Measurements from ENCODE around the gene HCFC2. TPM values are rescaled to one million over a fixed set of nuclear protein-coding genes. Genes with fewer than 3 reads are reported as not detected.

HCFC2 gene
- total RNA-seq, 2 experiments from 2014 or later = 6.4 to 6.5 TPM

DNA sequence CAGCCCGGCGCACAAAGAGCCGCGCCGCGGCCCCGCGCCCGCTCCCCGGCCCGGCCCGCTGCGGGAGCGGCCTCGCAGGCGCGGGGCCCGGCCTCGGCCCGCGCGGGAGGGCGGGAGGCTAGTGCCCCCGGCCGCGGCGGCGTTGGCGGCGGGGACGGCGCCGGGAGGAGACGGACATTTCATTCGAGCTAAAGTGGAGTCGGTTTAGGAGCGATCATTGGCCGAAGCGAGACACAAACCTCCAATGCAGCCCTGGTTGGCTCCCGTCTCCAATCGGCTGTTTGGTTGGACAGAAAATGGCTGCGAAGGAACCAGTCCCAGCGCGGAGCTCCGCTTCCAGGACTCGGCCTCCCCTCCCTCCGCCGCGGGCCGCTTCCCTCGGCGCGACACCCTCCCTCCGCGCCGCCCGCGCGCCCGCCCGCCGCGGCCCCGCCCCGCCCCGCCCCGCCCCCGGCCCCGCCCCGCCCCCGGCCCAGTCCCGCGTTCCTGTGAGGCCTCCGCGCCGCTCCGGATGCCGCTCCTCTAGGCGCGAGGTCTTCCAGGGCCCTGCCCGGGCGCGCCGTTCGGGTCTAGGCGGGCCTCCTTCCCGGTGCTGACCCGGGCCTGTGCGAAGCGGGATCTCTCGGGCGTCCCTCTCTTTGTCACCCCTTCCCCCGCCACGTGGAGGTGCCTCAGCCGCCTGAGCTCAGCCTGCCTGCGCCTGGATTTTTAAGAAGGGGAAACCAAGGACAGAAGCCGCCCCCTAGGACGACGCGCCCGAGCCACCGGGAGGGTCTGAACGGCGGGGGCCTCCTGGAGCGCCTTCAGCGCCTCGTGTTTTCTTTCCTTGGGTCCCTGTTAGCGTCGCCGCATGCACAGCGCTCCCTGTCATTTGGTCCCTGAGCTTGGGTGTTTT, 73.8 kb downstream of the HCFC2 start, which contains the start of gene NFYB:
Gene NFYB, minus strand, starts transcription at position 309 of the 895 bp plus-strand sequence. CDS start 2,757 bp downstream, outside the sequence.
- H3K27me3 Mint-ChIP-seq = no peaks in the 10 kb centered on the region
- ATAC-seq (peak; percentile 98), DNase-seq (peak; percentile 95)
- H3K4me1 Mint-ChIP-seq = peaks cover 19% of the 10 kb centered on the region
- CTCF ChIA-PET = interaction anchor here (0.6 to 1.3 kb wide), 4 partner anchors 62 to 228 kb away, joined by 3 to 7 read pairs (median 3); no protein-coding TSS in a partner anchor
- H3K27ac Mint-ChIP-seq = peak within 1 kb of the TSS; percentile 90
- intact Hi-C loops (cut with DNase I, micrococcal nuclease) = loop anchor here (1.0 to 5.0 kb wide), 15 partner anchors 74 to 1194 kb away; partner anchors contain the start of genes EID3 (in 2 of the 2), TDG (in 2 of the 2), TXNRD1 (in 2 of the 2) and APPL2 (in 1 of the 2)
- no peaks in the 10 kb centered on the region for H3K36me3 Mint-ChIP-seq (ENCODE audit: low read depth)
- POLR2A ChIA-PET = interaction anchor here (0.8 to 1.7 kb wide), 7 partner anchors 74 to 296 kb away, joined by 3 to 10 read pairs (median 5); partner anchors contain the start of genes HCFC2, HSP90B1 and TDG
- no peaks in the 10 kb centered on the region for H3K9me3 Mint-ChIP-seq (ENCODE audit: low read depth)
- peak within 1 kb of the TSS; percentile 83 for H3K4me3 Mint-ChIP-seq

GRCh38 chr12:104138797-104139152, 74.4 kb downstream of the HCFC2 start:
- Mint-ChIP-seq H3K9me3 (ENCODE audit: low read depth) (no peaks in the 10 kb centered on the region), H3K27me3 (peaks cover 3% of the 10 kb centered on the region), H3K4me1 (peaks cover 19% of the 10 kb centered on the region), H3K36me3 (ENCODE audit: low read depth) (no peaks in the 10 kb centered on the region), H3K27ac (peak overlapping the region; percentile 7), H3K4me3 (peak overlapping the region; percentile 35)
- DNase-seq = no peak
- ChIA-PET CTCF (interaction anchor here (0.6 to 1.3 kb wide), 3 partner anchors 62 to 149 kb away, joined by 3 to 7 read pairs (median 3); no protein-coding TSS in a partner anchor), POLR2A (interaction anchor here (0.7 to 1.7 kb wide), 4 partner anchors 57 to 297 kb away, joined by 4 to 10 read pairs (median 8); partner anchors contain the start of gene HCFC2)
- no peak for ATAC-seq
- intact Hi-C loops (cut with DNase I, micrococcal nuclease) = loop anchor here (1.0 to 5.0 kb wide), 15 partner anchors 74 to 1194 kb away; partner anchors contain the start of genes EID3 (in 2 of the 2), TDG (in 2 of the 2), TXNRD1 (in 2 of the 2) and APPL2 (in 1 of the 2)

DNA sequence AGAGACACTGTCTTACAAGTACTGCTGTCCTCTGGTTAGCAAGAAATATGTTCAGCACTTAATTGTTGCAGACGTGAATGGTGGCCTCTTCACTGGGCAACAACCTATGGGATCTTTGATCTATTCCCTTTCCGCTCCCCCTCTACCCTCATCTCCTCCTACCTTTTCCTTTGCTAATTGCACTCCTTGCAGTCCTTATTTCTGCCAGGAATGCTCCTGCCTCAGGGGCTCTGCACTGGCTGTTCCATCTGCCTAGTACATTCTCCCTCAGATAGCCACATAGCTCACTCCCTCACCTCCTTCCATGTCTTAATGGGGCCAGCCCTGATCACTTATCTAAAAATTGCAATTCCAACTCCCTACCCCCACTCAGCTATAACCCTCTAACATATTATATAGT, 78.2 kb downstream of the HCFC2 start:
- peaks cover 6% of the 10 kb centered on the region for H3K4me1 Mint-ChIP-seq
- POLR2A ChIA-PET = interaction anchor here (0.5 kb wide), 1 partner anchor 176 kb away, joined by 3 read pairs; no protein-coding TSS in a partner anchor
- H3K27me3 Mint-ChIP-seq = peaks cover 5% of the 10 kb centered on the region
- no peak overlapping the region for H3K27ac Mint-ChIP-seq
- no peaks in the 10 kb centered on the region for H3K36me3 Mint-ChIP-seq (ENCODE audit: low read depth)
- intact Hi-C loops (cut with DNase I, micrococcal nuclease) = loop anchor here in 1 of 2 experiments (5.0 kb wide), 1 partner anchor 550 kb away; no protein-coding TSS in a partner anchor
- DNase-seq (no peak), ATAC-seq (no peak)
- no peak overlapping the region for H3K4me3 Mint-ChIP-seq
- no peaks in the 10 kb centered on the region for H3K9me3 Mint-ChIP-seq (ENCODE audit: low read depth)
- CTCF ChIA-PET = interaction anchor here (0.6 kb wide), 1 partner anchor 64 kb away, joined by 3 read pairs; no protein-coding TSS in a partner anchor

GRCh38 chr12:104143002-104143401, 78.7 kb downstream of the HCFC2 start:
- intact Hi-C loops (cut with DNase I, micrococcal nuclease) = loop anchor here in 1 of 2 experiments (5.0 kb wide), 1 partner anchor 549 kb away; no protein-coding TSS in a partner anchor
- H3K36me3 Mint-ChIP-seq (ENCODE audit: low read depth) = no peaks in the 10 kb centered on the region
- no peaks in the 10 kb centered on the region for H3K9me3 Mint-ChIP-seq (ENCODE audit: low read depth)
- peaks cover 5% of the 10 kb centered on the region for H3K27me3 Mint-ChIP-seq
- no peak overlapping the region for H3K27ac Mint-ChIP-seq
- DNase-seq (no peak), ATAC-seq (no peak)
- no peak overlapping the region for H3K4me3 Mint-ChIP-seq
- H3K4me1 Mint-ChIP-seq = peaks cover 6% of the 10 kb centered on the region
- POLR2A ChIA-PET = no interaction called here
- CTCF ChIA-PET = interaction anchor here (1.4 kb wide), 1 partner anchor 34 kb away, joined by 10 read pairs; no protein-coding TSS in a partner anchor

DNA sequence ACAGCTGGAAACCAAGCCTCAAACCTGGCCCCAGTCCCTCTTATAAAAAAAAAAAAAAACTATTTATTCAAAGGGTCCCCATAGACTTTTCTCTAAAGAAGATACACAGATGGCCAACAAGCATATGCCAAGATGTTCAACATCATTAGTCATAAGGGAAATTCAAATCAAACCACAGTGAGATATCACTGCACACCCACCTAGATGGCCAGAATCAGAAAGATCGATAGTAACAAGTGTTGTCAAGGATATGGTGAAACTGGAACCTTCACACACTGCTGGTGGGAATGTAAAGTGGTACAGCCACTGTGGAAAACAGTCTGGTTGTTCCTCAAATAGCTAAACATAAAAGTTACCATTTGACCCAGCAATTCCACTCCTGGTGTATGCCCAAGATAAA, 79.6 kb downstream of the HCFC2 start:
- POLR2A ChIA-PET = interaction anchor here (0.5 kb wide), 1 partner anchor 637 kb away, joined by 3 read pairs; no protein-coding TSS in a partner anchor
- no peak overlapping the region for H3K4me3 Mint-ChIP-seq
- H3K36me3 Mint-ChIP-seq (ENCODE audit: low read depth) = no peaks in the 10 kb centered on the region
- intact Hi-C loops (cut with DNase I, micrococcal nuclease) = loop anchor here in 1 of 2 experiments (5.0 kb wide), 1 partner anchor 548 kb away; no protein-coding TSS in a partner anchor
- CTCF ChIA-PET = interaction anchor here (0.8 to 1.4 kb wide), 3 partner anchors 17 to 35 kb away, joined by 3 to 10 read pairs (median 3); no protein-coding TSS in a partner anchor
- DNase-seq (no peak), ATAC-seq (peak; percentile 30)
- peaks cover 5% of the 10 kb centered on the region for H3K27me3 Mint-ChIP-seq
- H3K27ac Mint-ChIP-seq = no peak overlapping the region
- H3K4me1 Mint-ChIP-seq = peaks cover 3% of the 10 kb centered on the region
- no peaks in the 10 kb centered on the region for H3K9me3 Mint-ChIP-seq (ENCODE audit: low read depth)

- Mint-ChIP-seq H3K4me1 (no peaks in the 10 kb centered on the region), H3K4me3 (no peak overlapping the region), H3K36me3 (ENCODE audit: low read depth) (no peaks in the 10 kb centered on the region), H3K27me3 (peaks cover 5% of the 10 kb centered on the region), H3K9me3 (ENCODE audit: low read depth) (no peaks in the 10 kb centered on the region), H3K27ac (no peak overlapping the region)
- intact Hi-C loops (cut with DNase I, micrococcal nuclease) = loop anchor here in 1 of 2 experiments (5.0 kb wide), 1 partner anchor 50 kb away; no protein-coding TSS in a partner anchor
- ChIA-PET POLR2A (no interaction called here), CTCF (interaction anchor here (1.0 kb wide), 1 partner anchor 10 kb away, joined by 3 read pairs; no protein-coding TSS in a partner anchor)
- DNase-seq (no peak), ATAC-seq (no peak)
Measured at GRCh38 chr12:104147346-104147745, 83.0 kb downstream of the HCFC2 start.

GRCh38 chr12:104150416-104150815, 86.1 kb downstream of the HCFC2 start:
- H3K4me1 Mint-ChIP-seq = no peaks in the 10 kb centered on the region
- DNase-seq (no peak), ATAC-seq (no peak)
- no peak overlapping the region for H3K27ac Mint-ChIP-seq
- no peaks in the 10 kb centered on the region for H3K36me3 Mint-ChIP-seq (ENCODE audit: low read depth)
- intact Hi-C loops (cut with DNase I, micrococcal nuclease) = no loop called here
- no peaks in the 10 kb centered on the region for H3K9me3 Mint-ChIP-seq (ENCODE audit: low read depth)
- no peaks in the 10 kb centered on the region for H3K27me3 Mint-ChIP-seq
- POLR2A ChIA-PET = no interaction called here
- no peak overlapping the region for H3K4me3 Mint-ChIP-seq
- CTCF ChIA-PET = interaction anchor here (0.6 kb wide), 1 partner anchor 22 kb away, joined by 3 read pairs; no protein-coding TSS in a partner anchor

- ATAC-seq (no peak), DNase-seq (no peak)
- no peaks in the 10 kb centered on the region for H3K36me3 Mint-ChIP-seq (ENCODE audit: low read depth)
- H3K27ac Mint-ChIP-seq = no peak overlapping the region
- CTCF ChIA-PET = no interaction called here
- H3K4me3 Mint-ChIP-seq = no peak overlapping the region
- intact Hi-C loops (cut with DNase I, micrococcal nuclease) = no loop called here
- H3K27me3 Mint-ChIP-seq = no peaks in the 10 kb centered on the region
- POLR2A ChIA-PET = no interaction called here
- H3K9me3 Mint-ChIP-seq (ENCODE audit: low read depth) = no peaks in the 10 kb centered on the region
- no peaks in the 10 kb centered on the region for H3K4me1 Mint-ChIP-seq
Measured at GRCh38 chr12:104152685-104153241, 88.4 kb downstream of the HCFC2 start.

DNA sequence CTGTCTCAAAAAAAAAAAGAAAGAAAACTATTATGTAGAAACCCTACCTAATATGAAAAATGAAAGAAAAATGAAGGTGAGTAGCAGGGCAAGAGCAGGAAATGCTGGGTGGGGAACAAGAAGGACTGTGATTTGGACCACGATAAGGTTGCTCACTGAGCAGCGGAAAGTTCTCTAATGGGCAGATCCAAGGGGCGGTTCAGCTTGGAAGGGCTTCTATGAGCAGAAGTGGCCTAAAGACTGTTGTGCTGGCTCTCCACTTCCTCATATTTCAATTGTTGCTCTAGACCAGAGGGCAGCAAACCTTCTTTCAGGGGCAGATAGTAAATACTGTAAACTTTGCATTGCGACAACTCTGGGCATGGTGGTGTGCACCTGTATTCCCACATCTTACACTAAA, 90.0 kb downstream of the HCFC2 start:
- H3K9me3 Mint-ChIP-seq (ENCODE audit: low read depth) = no peaks in the 10 kb centered on the region
- ChIA-PET POLR2A (no interaction called here), CTCF (interaction anchor here (0.6 kb wide), 1 partner anchor 133 kb away, joined by 3 read pairs; no protein-coding TSS in a partner anchor)
- H3K27ac Mint-ChIP-seq = no peak overlapping the region
- no peak overlapping the region for H3K4me3 Mint-ChIP-seq
- no peaks in the 10 kb centered on the region for H3K36me3 Mint-ChIP-seq (ENCODE audit: low read depth)
- ATAC-seq = no peak
- H3K4me1 Mint-ChIP-seq = no peaks in the 10 kb centered on the region
- DNase-seq = no peak
- intact Hi-C loops (cut with DNase I, micrococcal nuclease) = no loop called here
- no peaks in the 10 kb centered on the region for H3K27me3 Mint-ChIP-seq

GRCh38 chr12:104154806-104155205, 90.5 kb downstream of the HCFC2 start:
- H3K4me3 Mint-ChIP-seq = no peak overlapping the region
- CTCF ChIA-PET = no interaction called here
- intact Hi-C loops (cut with DNase I, micrococcal nuclease) = no loop called here
- H3K36me3 Mint-ChIP-seq (ENCODE audit: low read depth) = no peaks in the 10 kb centered on the region
- H3K9me3 Mint-ChIP-seq (ENCODE audit: low read depth) = no peaks in the 10 kb centered on the region
- H3K4me1 Mint-ChIP-seq = no peaks in the 10 kb centered on the region
- no peak for ATAC-seq
- H3K27ac Mint-ChIP-seq = no peak overlapping the region
- no peaks in the 10 kb centered on the region for H3K27me3 Mint-ChIP-seq
- POLR2A ChIA-PET = no interaction called here
- DNase-seq = no peak
